Measurements from ENCODE around the gene SLC16A9.

DNA sequence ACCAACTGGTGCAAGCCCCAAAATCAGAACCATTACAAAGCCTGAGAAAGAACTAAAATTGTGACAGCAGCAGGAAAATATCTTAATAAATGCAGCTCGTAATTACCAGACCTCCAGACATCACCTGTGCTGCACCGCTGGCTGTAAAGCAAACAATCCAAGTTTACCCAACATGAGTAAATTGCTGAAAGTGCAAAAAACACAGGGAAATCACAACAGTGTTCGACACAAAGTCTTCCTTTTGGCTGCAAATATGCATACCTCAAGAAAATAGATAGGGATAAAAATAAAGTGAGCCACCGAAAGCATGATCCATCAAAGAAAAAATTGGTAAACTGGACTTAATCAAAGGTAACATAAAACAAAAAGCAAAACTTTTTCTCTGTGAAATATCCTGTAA, 101.7 kb downstream of the SLC16A9 start:
- TF ChIP-seq, protein P1, sequence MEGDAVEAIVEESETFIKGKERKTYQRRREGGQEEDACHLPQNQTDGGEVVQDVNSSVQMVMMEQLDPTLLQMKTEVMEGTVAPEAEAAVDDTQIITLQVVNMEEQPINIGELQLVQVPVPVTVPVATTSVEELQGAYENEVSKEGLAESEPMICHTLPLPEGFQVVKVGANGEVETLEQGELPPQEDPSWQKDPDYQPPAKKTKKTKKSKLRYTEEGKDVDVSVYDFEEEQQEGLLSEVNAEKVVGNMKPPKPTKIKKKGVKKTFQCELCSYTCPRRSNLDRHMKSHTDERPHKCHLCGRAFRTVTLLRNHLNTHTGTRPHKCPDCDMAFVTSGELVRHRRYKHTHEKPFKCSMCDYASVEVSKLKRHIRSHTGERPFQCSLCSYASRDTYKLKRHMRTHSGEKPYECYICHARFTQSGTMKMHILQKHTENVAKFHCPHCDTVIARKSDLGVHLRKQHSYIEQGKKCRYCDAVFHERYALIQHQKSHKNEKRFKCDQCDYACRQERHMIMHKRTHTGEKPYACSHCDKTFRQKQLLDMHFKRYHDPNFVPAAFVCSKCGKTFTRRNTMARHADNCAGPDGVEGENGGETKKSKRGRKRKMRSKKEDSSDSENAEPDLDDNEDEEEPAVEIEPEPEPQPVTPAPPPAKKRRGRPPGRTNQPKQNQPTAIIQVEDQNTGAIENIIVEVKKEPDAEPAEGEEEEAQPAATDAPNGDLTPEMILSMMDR (IDR thresholded peaks at IDR 0.05) = no peak
- TF ChIP-seq POLR2A (IDR thresholded peaks at IDR 0.05) = no peak
